ENCODE measurements around the gene CRYBB2. TPM values are rescaled to one million over a fixed set of nuclear protein-coding genes. Genes with fewer than 3 reads are reported as not detected.

CRYBB2 gene
- total RNA-seq, result not detected

GRCh38 chr22:25219211-25219689 is at the start of gene CRYBB2:
Gene CRYBB2, plus strand, starts transcription at chr22:25219639. Its CDS starts 1,791 bp downstream, at chr22:25221430.

GRCh38 chr22:25199731-25200520 is 19.5 kb upstream of the CRYBB2 start, which contains the start of gene CRYBB3:
Gene CRYBB3, plus strand, starts transcription at chr22:25199858. Its CDS starts 1,539 bp downstream, at chr22:25201397.

Small RNAs within 50 kb of the gene (small RNA-seq; reads per million reads assigned to genes)
- gene Z99916.2 (ENCODE audit: low replicate concordance), result not detected

Other genes with a start within 250 kb of the CRYBB2 start
- gene CRYBB3, start 19.8 kb upstream of the CRYBB2 start, total RNA-seq, result not detected

Measured in parietal lobe (tissue), 2 donors.